AG09309 (cell line): Measurements from ENCODE around the gene EDNRA.

Experiments used
- DNase-seq: peaks from one replicate; pipeline ENCODE4 v3.0.0-alpha.2; 2010; ENCODE audit warnings: low read depth
- H3K4me3 ChIP-seq: 2 replicates; pipeline ENCODE4 v1.5.1; 2011; ENCODE audit warnings: mild to moderate bottlenecking, low read depth, low read length, moderate library complexity; ENCODE audit not compliant: control insufficient read depth
- CTCF ChIP-seq: IDR thresholded peaks from 2 replicates; pipeline ENCODE4 v1.5.1; 2011; ENCODE audit warnings: mild to moderate bottlenecking, low read depth, low read length, inconsistent platforms; ENCODE audit not compliant: insufficient read depth, control insufficient read depth; ENCODE audit errors: missing control alignments

The EDNRA gene

GRCh38 chr4:147586032-147586431, 105.1 kb downstream of the EDNRA start:
- H3K4me3 ChIP-seq = no peak overlapping the region
- TF ChIP-seq CTCF = no peak
- DNase-seq = no peak

- no peak overlapping the region for H3K4me3 ChIP-seq
- TF ChIP-seq CTCF = no peak
- DNase-seq = no peak
These were observed 105.7 kb downstream of the EDNRA start for GRCh38 chr4:147586637-147587036.

GRCh38 chr4:147587041-147587440, 106.1 kb downstream of the EDNRA start:
- no peak overlapping the region for H3K4me3 ChIP-seq
- TF ChIP-seq CTCF = no peak
- no peak for DNase-seq

GRCh38 chr4:147589586-147589985, 108.7 kb downstream of the EDNRA start:
- DNase-seq = no peak
- no peak for TF ChIP-seq CTCF
- H3K4me3 ChIP-seq = no peak overlapping the region

GRCh38 chr4:147590249-147590920, 109.5 kb downstream of the EDNRA start:
- TF ChIP-seq CTCF = peak; percentile 77
- no peak for DNase-seq
- H3K4me3 ChIP-seq = no peak overlapping the region

- H3K4me3 ChIP-seq = no peak overlapping the region
- DNase-seq = no peak
- TF ChIP-seq CTCF = no peak
These were observed 110.2 kb downstream of the EDNRA start for GRCh38 chr4:147591106-147591505.
